ENCODE measurements around the gene AKR7A2. TPM values are rescaled to one million over a fixed set of nuclear protein-coding genes. Genes with fewer than 3 reads are reported as not detected.

The AKR7A2 gene
- total and polyA plus RNA-seq, 12 donors = 6.8 to 48.5 (median 43.0) TPM

DNA sequence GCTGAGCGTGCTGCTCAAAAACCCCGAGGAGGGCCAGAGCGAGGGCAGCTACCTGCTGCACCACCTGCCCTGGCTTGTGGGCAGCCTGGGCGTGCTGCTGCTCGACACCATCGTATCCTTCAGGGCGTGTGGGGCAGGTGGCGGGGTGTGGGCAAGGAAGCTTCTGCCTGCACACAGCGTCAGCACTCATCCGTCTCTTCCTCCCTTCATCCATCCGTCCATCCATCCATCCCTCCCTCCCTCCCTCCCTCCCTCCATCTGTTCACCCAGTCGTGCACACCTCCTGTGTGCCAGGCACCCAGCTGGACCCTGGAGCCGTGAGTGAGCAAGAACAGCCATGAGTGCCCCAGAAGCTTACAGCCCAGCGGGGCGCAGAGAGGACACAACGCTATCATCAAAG, 15.4 kb upstream of the AKR7A2 start:
- no peak overlapping the region for H3K27ac ChIP-seq
- TF ChIP-seq, protein P1, sequence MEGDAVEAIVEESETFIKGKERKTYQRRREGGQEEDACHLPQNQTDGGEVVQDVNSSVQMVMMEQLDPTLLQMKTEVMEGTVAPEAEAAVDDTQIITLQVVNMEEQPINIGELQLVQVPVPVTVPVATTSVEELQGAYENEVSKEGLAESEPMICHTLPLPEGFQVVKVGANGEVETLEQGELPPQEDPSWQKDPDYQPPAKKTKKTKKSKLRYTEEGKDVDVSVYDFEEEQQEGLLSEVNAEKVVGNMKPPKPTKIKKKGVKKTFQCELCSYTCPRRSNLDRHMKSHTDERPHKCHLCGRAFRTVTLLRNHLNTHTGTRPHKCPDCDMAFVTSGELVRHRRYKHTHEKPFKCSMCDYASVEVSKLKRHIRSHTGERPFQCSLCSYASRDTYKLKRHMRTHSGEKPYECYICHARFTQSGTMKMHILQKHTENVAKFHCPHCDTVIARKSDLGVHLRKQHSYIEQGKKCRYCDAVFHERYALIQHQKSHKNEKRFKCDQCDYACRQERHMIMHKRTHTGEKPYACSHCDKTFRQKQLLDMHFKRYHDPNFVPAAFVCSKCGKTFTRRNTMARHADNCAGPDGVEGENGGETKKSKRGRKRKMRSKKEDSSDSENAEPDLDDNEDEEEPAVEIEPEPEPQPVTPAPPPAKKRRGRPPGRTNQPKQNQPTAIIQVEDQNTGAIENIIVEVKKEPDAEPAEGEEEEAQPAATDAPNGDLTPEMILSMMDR (IDR thresholded peaks at IDR 0.05) = no peak
- WGBS, 2 donors = 88 to 90% methylated on average over 16 of the region's 16 CpGs
- H3K4me3 ChIP-seq = no peak overlapping the region
- H3K9me3 ChIP-seq = no peaks in the 10 kb centered on the region
- ATAC-seq (no peak), DNase-seq (no peak)
- no peaks in the 10 kb centered on the region for H3K4me1 ChIP-seq
- no peaks in the 10 kb centered on the region for H3K27me3 ChIP-seq
- H3K36me3 ChIP-seq = peaks cover 0 to 92% (median 38%) of the 10 kb centered on the region in 9 donors
- intact Hi-C loops (cut with DNase I) = no loop called here

DNA sequence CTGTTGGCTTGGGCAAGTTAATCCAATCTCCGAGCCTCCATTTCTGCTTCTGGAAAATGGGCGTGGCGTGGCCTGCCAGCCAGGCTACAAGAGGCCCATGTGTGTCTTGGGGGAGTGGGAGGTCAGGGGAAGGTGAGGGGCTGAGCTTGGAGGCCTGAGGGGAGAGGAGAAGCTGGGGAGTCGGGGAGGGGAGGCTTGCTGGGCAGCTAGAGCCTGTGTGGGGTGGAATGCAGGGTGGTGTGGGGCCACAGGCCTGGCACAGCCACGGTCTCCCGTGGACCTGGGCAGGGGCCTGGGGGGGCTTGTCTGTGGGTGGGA, 14.8 kb upstream of the AKR7A2 start:
- DNase-seq = no peak
- intact Hi-C loops (cut with DNase I) = no loop called here
- TF ChIP-seq, protein P1 (IDR thresholded peaks at IDR 0.05) = no peak
- Histone ChIP-seq H3K36me3 (peaks cover 0 to 91% (median 38%) of the 10 kb centered on the region in 9 donors), H3K4me3 (no peak overlapping the region), H3K4me1 (no peaks in the 10 kb centered on the region), H3K9me3 (no peaks in the 10 kb centered on the region), H3K27ac (no peak overlapping the region), H3K27me3 (no peaks in the 10 kb centered on the region)
- ATAC-seq = no peak
- 88 to 98% methylated on average over 6 of the region's 6 CpGs for WGBS, 2 donors

DNA sequence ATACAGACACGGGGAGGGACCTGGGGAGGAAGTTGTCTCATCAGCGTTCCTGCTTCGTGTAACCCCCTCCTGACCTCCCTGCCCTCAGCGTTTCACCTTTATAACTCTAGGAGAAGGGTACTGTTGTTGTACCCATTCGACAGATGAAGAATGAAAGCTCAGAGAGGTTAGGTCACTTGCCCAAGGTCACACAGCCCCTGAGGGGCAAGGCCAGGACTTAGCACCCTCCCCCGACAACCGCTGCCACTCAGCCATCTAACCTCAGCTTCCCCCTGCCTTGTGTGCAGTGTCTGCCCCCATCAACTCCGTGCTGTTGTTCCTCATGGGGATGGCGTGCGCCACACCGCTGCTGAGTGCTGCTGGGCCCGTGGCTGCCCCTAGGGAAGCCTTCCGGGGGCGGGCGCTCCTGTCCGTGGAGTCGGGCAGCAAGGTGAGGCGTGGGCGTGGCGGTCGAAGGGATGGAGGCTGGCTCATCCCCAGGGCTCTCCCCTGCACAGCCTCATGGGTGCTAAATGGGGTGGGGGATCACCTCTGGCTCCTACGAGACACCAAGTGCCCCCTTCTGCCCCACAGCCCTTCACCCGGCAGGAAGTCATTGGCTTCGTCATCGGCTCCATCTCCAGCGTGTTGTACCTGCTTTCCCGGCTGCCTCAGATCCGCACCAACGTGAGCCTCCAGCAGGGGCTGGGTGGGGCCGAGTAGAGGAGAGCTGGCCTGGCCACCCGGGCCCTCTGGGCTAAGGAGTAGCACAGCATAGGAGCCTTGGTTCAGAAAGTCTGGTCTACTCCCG, 14.2 kb upstream of the AKR7A2 start:
- Histone ChIP-seq H3K4me3 (no peak overlapping the region), H3K4me1 (no peaks in the 10 kb centered on the region), H3K27ac (no peak overlapping the region), H3K36me3 (peaks cover 0 to 92% (median 38%) of the 10 kb centered on the region in 9 donors), H3K27me3 (no peaks in the 10 kb centered on the region), H3K9me3 (no peaks in the 10 kb centered on the region)
- ATAC-seq (no peak), DNase-seq (no peak)
- intact Hi-C loops (cut with DNase I) = no loop called here
- TF ChIP-seq, protein P1 (IDR thresholded peaks at IDR 0.05) = no peak
- 83 to 87% methylated on average over 32 of the region's 32 CpGs for WGBS, 2 donors

GRCh38 chr1:19325368-19325957, 13.5 kb upstream of the AKR7A2 start:
- H3K36me3 ChIP-seq = peaks cover 0 to 92% (median 38%) of the 10 kb centered on the region in 9 donors
- H3K4me1 ChIP-seq = no peaks in the 10 kb centered on the region
- intact Hi-C loops (cut with DNase I) = no loop called here
- 81 to 84% methylated on average over 19 of the region's 19 CpGs for WGBS, 2 donors
- H3K27ac ChIP-seq = no peak overlapping the region
- no peak for ATAC-seq
- H3K9me3 ChIP-seq = no peaks in the 10 kb centered on the region
- no peak for DNase-seq
- no peak overlapping the region for H3K4me3 ChIP-seq
- TF ChIP-seq, protein P1 (IDR thresholded peaks at IDR 0.05) = no peak
- H3K27me3 ChIP-seq = no peaks in the 10 kb centered on the region

All from heart right ventricle (tissue), 16 donors.